GM18907 (cell line): ENCODE measurements around the gene KRT37.
"Not testable (repeated sequence)": the region's sequence is repeated elsewhere in the genome, so short reads cannot be mapped to it uniquely, and the experiment has no call there.

Experiments used
- ATAC-seq: cut with Tn5 transposase; IDR thresholded peaks from one replicate; pipeline ENCODE4 v1.9.1; 2021; ENCODE audit warnings: mild to moderate bottlenecking, moderate library complexity; ENCODE audit not compliant: unreplicated experiment

KRT37 gene

GRCh38 chr17:41437254-41437653 lies 12.9 kb upstream of the KRT37 start:
- ATAC-seq, result no peak

- ATAC-seq, result no peak
Observed at GRCh38 chr17:41434415-41434814, 10.0 kb upstream of the KRT37 start.

- no peak for ATAC-seq
Observed at GRCh38 chr17:41434005-41434404, 9.6 kb upstream of the KRT37 start.

- ATAC-seq, result no peak
Observed at GRCh38 chr17:41433586-41433985, 9.2 kb upstream of the KRT37 start.

GRCh38 chr17:41430376-41430775 lies 6.0 kb upstream of the KRT37 start:
- ATAC-seq, result not testable (repeated sequence)

GRCh38 chr17:41429667-41430066 lies 5.3 kb upstream of the KRT37 start:
- no peak for ATAC-seq

- no peak for ATAC-seq
Observed at GRCh38 chr17:41428591-41429291, 4.4 kb upstream of the KRT37 start.

GRCh38 chr17:41422586-41422985 lies 1.8 kb downstream of the KRT37 start:
- ATAC-seq, result not testable (repeated sequence)

GRCh38 chr17:41421617-41422016 lies 2.8 kb downstream of the KRT37 start:
- no peak for ATAC-seq

GRCh38 chr17:41421116-41421515 lies 3.3 kb downstream of the KRT37 start:
- no peak for ATAC-seq

- ATAC-seq, result no peak
Observed at GRCh38 chr17:41420134-41420533, 4.3 kb downstream of the KRT37 start.

- ATAC-seq, result no peak
Observed at GRCh38 chr17:41419716-41420115, 4.7 kb downstream of the KRT37 start.

- no peak for ATAC-seq
Observed at GRCh38 chr17:41418116-41418860, 6.1 kb downstream of the KRT37 start.

- ATAC-seq, result no peak
Observed at GRCh38 chr17:41417576-41418015, 6.8 kb downstream of the KRT37 start.

- no peak for ATAC-seq
Observed at GRCh38 chr17:41417127-41417526, 7.3 kb downstream of the KRT37 start.

- no peak for ATAC-seq
Observed at GRCh38 chr17:41416479-41416878, 7.9 kb downstream of the KRT37 start.

- ATAC-seq, result no peak
Observed at GRCh38 chr17:41415833-41416335, 8.5 kb downstream of the KRT37 start.

GRCh38 chr17:41415411-41415810 lies 9.0 kb downstream of the KRT37 start:
- no peak for ATAC-seq

- no peak for ATAC-seq
Observed at GRCh38 chr17:41413982-41414381, 10.4 kb downstream of the KRT37 start.

- ATAC-seq, result no peak
Observed at GRCh38 chr17:41413353-41413957, 10.9 kb downstream of the KRT37 start.

GRCh38 chr17:41411072-41411840 lies 13.1 kb downstream of the KRT37 start:
- no peak for ATAC-seq
